Psoas muscle (tissue), 8 donors: ENCODE data around the gene TINCR. TPM values are rescaled to one million over a fixed set of nuclear protein-coding genes. Genes with fewer than 3 reads are reported as not detected.

Source experiments
- ATAC-seq, 4 donors: fragments of 200-7000 bp; cut with Tn5 transposase; one replicate each; pipeline ENCODE4 v1.9.1; 2020; ENCODE audit warnings: moderate library complexity in 3 of 4, mild to moderate bottlenecking in 2 of 4
- DNase-seq, 2 donors: peaks; one replicate each; pipeline ENCODE4 v3.0.0-alpha.2; 2020
- H3K27ac ChIP-seq: fragments of 200-600 bp; one replicate; pipeline ENCODE4 v1.8.0; 2022
- H3K27me3 ChIP-seq, 3 donors: fragments of 200-600 bp in 1 of 3; one replicate each; pipeline versions ENCODE4 v1.6.1 to v1.8.0; 2013 to 2022; ENCODE audit warnings: low read length in 2 of 3, mild to moderate bottlenecking in 2 of 3, moderate library complexity in 1 of 3; ENCODE audit not compliant: insufficient read depth in 3 of 3
- H3K36me3 ChIP-seq, 2 donors: fragments of 200-600 bp in 1 of 2; one replicate each; pipeline versions ENCODE4 v1.6.1 to v1.8.0; 2013 to 2022; ENCODE audit warnings: low read depth in 1 of 2, mild to moderate bottlenecking in 1 of 2, moderate library complexity in 1 of 2; ENCODE audit not compliant: insufficient read depth in 1 of 2
- H3K4me1 ChIP-seq: fragments of 200-600 bp; one replicate; pipeline ENCODE4 v1.8.0; 2022
- H3K4me3 ChIP-seq: fragments of 200-600 bp; one replicate; pipeline ENCODE4 v1.8.0; 2022; ENCODE audit warnings: mild to moderate bottlenecking
- H3K9me3 ChIP-seq: fragments of 200-600 bp; one replicate; pipeline ENCODE4 v1.8.0; 2022
- CTCF ChIP-seq: fragments of 200-600 bp; IDR thresholded peaks from one replicate; pipeline ENCODE4 v1.8.0; 2022; ENCODE audit warnings: antibody characterized with exemption
- WGBS, 3 donors: extraction: QIAGEN DNeasy Blood & Tissue Kit; methylation state at CpG; one replicate each; pipeline versions ENCODE4 v1.1.6 to v1.1.7; 2013; 5-methylcytosine and 5-hydroxymethylcytosine counted together
- intact Hi-C, 2 donors: fragments of 100-400 bp; cut with DNase I; formaldehyde crosslinking; loops; one replicate each; pipeline versions ENCODE4 v1.11.0 to v1.14.2; 2022
- polyA plus RNA-seq, 3 donors: library from polyadenylated mRNA; stranded (reverse); fragments of 200-250 nt; gene quantifications; one replicate each; pipeline ENCODE4 v1.2.3, GENCODE V29; 2013
- total RNA-seq, 4 donors: library from RNA; stranded (reverse); fragmentation: NEBNext Ultra II Directional in 2 of 4; extraction: Animal tissue kit (Norgen Biotek cat#: 25700) in 2 of 4; gene quantifications; one replicate each; pipeline versions ENCODE4 v1.2.1 to v1.2.4, GENCODE V29; 2021 to 2023
- donor health status: healthy with polysubstance abuse.
- donor health status: DM: no; HTN: no; CAD: no; lungs with moderate emphysema.
- donor health status: Bipolar disorder and iron deficiency.
- donor health status: healthy.
- donor health status: DM: yes; HTN: yes; CAD: no.
- donor health status: DM: no; HTN: no; CAD: no.
- donor health status: DM: no; HTN: no; CAD: no.
- donor health status: DM: yes; HTN: yes; CAD: no.

The TINCR gene
- total and polyA plus RNA-seq, 7 donors: 0.06 to 0.38 (median 0.18) TPM; not detected in 2

GRCh38 chr19:5514001-5514400 is 53.8 kb downstream of the TINCR start:
- ATAC-seq (no peak), DNase-seq (no peak)
- Histone ChIP-seq H3K4me3 (no peak overlapping the region), H3K27me3 (peaks cover 0 to 2% (median 0%) of the 10 kb centered on the region in 3 donors), H3K4me1 (no peaks in the 10 kb centered on the region), H3K36me3 (no peaks in the 10 kb centered on the region), H3K9me3 (peaks cover 12% of the 10 kb centered on the region), H3K27ac (no peak overlapping the region)
- intact Hi-C loops: no loop called here
- TF ChIP-seq CTCF: no peak
- WGBS, 3 donors: 54 to 66% (median 60%) methylated on average over 3 of the region's 3 CpGs

DNA sequence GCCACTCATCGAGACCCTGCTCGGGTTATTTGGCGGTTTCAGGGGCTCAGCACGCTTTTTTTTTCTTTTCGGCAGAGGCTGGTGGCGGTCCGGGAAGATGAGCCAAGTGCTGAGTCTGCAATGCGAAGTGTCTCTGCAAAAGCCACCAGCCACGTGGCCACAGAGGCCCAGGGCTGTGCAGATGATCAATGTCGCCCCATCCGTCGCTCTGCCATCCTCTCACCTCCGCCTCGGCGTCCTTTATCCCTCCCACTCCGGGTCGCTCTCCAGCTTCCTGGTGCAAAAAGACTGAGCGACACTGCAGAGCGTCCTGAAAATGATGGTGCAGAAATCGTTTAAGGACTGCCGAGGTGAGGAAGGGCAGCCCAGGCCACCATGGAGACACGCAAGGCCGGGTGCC is 55.0 kb downstream of the TINCR start:
- intact Hi-C loops: no loop called here
- H3K27ac ChIP-seq: no peak overlapping the region
- TF ChIP-seq CTCF: no peak
- WGBS, 3 donors: 70 to 75% (median 73%) methylated on average over 23 of the region's 23 CpGs
- ATAC-seq (no peak), DNase-seq (no peak)
- H3K27me3 ChIP-seq: peaks cover 0 to 3% (median 2%) of the 10 kb centered on the region in 3 donors
- no peaks in the 10 kb centered on the region for H3K36me3 ChIP-seq
- H3K4me1 ChIP-seq: no peaks in the 10 kb centered on the region
- H3K9me3 ChIP-seq: peaks cover 12% of the 10 kb centered on the region
- no peak overlapping the region for H3K4me3 ChIP-seq

Other genes starting within 250 kb of the TINCR start
- gene PTPRS, start 227.1 kb downstream of the TINCR start, total RNA-seq: 10 to 100 TPM; 11.4 to 29.7 (median 23.5) TPM
- gene PTPRS, start 227.1 kb downstream of the TINCR start, polyA plus RNA-seq: 1 to 10 TPM; 4.2 to 5.5 (median 4.3) TPM
- not detected for gene ZNRF4, start 112.5 kb downstream of the TINCR start, total RNA-seq
- not detected for gene ZNRF4, start 112.5 kb downstream of the TINCR start, polyA plus RNA-seq
- 10 to 100 TPM; 30.4 to 52.9 (median 45.6) TPM for gene SAFB2, start 54.8 kb upstream of the TINCR start, total RNA-seq
- 10 to 100 TPM; 31.0 to 45.2 (median 31.3) TPM for gene SAFB2, start 54.8 kb upstream of the TINCR start, polyA plus RNA-seq
- 10 to 100 TPM; 51.3 to 88.9 (median 65.1) TPM for gene SAFB, start 55.1 kb upstream of the TINCR start, total RNA-seq
- 10 to 100 TPM; 53.7 to 83.1 (median 61.0) TPM for gene SAFB, start 55.1 kb upstream of the TINCR start, polyA plus RNA-seq
- 100 to 1,000 TPM; 103 to 133 (median 119) TPM for gene MICOS13, start 112.6 kb upstream of the TINCR start, total RNA-seq
- 100 to 1,000 TPM; 138 to 245 (median 234) TPM for gene MICOS13, start 112.6 kb upstream of the TINCR start, polyA plus RNA-seq
- 1 to 10 TPM; 4.5 to 6.2 (median 4.6) TPM for gene HSD11B1L, start 113.1 kb upstream of the TINCR start, total RNA-seq
- 10 to 100 TPM in 2 of 3 donors, 1 to 10 TPM in 1; 4.7 to 15.6 (median 11.7) TPM for gene HSD11B1L, start 113.1 kb upstream of the TINCR start, polyA plus RNA-seq
- gene RPL36, start 122.3 kb upstream of the TINCR start, total RNA-seq: 100 to 1,000 TPM; 440 to 572 (median 473) TPM
- gene RPL36, start 122.3 kb upstream of the TINCR start, polyA plus RNA-seq: 100 to 1,000 TPM; 647 to 814 (median 648) TPM
- 10 to 100 TPM; 61.0 to 97.1 (median 73.8) TPM for gene LONP1, start 152.2 kb upstream of the TINCR start, total RNA-seq
- 100 to 1,000 TPM in 1 of 3 donors, 10 to 100 TPM in 2; 58.6 to 127 (median 83.3) TPM for gene LONP1, start 152.2 kb upstream of the TINCR start, polyA plus RNA-seq
- not detected for gene CATSPERD, start 152.7 kb upstream of the TINCR start, total RNA-seq
- gene CATSPERD, start 152.7 kb upstream of the TINCR start, polyA plus RNA-seq: not detected
- gene PRR22, start 216.8 kb upstream of the TINCR start, total RNA-seq: 1 to 10 TPM in 3 of 4 donors, under 1 TPM in 1; 0.92 to 2.3 (median 1.5) TPM
- 1 to 10 TPM in 1 of 3 donors, under 1 TPM in 2; 0.57 to 2.7 (median 0.87) TPM for gene PRR22, start 216.8 kb upstream of the TINCR start, polyA plus RNA-seq
- 10 to 100 TPM; 13.4 to 29.9 (median 20.6) TPM for gene DUS3L, start 223.2 kb upstream of the TINCR start, total RNA-seq
- 10 to 100 TPM; 23.2 to 40.1 (median 26.8) TPM for gene DUS3L, start 223.2 kb upstream of the TINCR start, polyA plus RNA-seq
- gene NRTN, start 237.1 kb upstream of the TINCR start, total RNA-seq: not detected
- not detected for gene NRTN, start 237.1 kb upstream of the TINCR start, polyA plus RNA-seq